Measurements from ENCODE around the gene SOHLH2. TPM values are rescaled to one million over a fixed set of nuclear protein-coding genes. Genes with fewer than 3 reads are reported as not detected.

The SOHLH2 gene
- total and polyA plus RNA-seq, 7 donors = 0.17 to 1.4 (median 0.21) TPM; not detected in 1

DNA sequence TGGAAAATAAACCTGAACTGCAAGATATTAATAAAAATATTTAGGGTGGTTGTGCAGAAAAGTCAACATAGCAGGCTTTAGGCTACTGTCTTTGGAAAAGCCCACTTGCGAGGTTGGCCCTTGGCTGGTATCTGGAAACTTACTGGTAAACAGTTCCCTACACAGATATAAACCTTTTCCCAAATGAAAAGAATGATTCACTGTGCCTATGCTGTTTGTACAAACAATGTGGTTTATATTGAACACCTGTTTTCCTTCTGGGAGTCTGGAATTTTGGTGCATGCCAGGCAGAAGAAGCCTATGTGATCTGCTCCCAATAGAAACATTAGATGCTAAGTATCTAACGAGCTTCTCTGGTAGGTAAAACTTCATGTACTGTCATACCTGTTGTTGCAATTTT, 29.7 kb upstream of the SOHLH2 start:
- 72 to 85% (median 82%) methylated on average over 2 of the region's 2 CpGs for WGBS, 3 donors
- intact Hi-C loops (cut with DNase I) = no loop called here
- ATAC-seq = no peak

DNA sequence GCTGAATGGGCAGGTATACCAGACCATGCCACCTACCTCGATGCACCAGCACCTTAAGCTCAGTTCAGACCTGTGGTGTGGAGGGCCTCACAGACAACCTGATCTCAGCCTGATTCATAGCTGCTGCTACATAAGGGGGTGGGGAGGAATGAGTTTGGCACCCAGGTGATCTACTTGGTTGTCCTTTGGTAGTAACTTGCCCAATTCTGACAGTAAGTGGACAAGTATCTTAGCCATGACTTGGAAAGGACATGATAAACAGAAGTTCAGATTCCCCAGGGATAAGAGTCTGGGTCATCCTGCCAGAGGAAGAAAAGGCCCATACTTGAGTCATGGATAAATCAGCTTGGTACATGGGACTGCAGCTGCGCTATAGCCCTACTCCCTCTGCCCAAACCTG, 28.4 kb upstream of the SOHLH2 start:
- Histone ChIP-seq H3K9me3 (no peaks in the 10 kb centered on the region), H3K27ac (no peak overlapping the region), H3K4me3 (no peak overlapping the region), H3K4me1 (no peaks in the 10 kb centered on the region), H3K27me3 (ENCODE audit: insufficient read depth in 3 of 3, low read length in 2 of 3) (no peaks in the 10 kb centered on the region), H3K36me3 (ENCODE audit: insufficient read depth in 1 of 2, low read depth in 1 of 2) (no peaks in the 10 kb centered on the region)
- WGBS, 3 donors = 90 to 100% (median 95%) methylated on average over 2 of the region's 2 CpGs
- ATAC-seq = no peak
- intact Hi-C loops (cut with DNase I) = no loop called here
- DNase-seq = no peak
- TF ChIP-seq, protein P1, sequence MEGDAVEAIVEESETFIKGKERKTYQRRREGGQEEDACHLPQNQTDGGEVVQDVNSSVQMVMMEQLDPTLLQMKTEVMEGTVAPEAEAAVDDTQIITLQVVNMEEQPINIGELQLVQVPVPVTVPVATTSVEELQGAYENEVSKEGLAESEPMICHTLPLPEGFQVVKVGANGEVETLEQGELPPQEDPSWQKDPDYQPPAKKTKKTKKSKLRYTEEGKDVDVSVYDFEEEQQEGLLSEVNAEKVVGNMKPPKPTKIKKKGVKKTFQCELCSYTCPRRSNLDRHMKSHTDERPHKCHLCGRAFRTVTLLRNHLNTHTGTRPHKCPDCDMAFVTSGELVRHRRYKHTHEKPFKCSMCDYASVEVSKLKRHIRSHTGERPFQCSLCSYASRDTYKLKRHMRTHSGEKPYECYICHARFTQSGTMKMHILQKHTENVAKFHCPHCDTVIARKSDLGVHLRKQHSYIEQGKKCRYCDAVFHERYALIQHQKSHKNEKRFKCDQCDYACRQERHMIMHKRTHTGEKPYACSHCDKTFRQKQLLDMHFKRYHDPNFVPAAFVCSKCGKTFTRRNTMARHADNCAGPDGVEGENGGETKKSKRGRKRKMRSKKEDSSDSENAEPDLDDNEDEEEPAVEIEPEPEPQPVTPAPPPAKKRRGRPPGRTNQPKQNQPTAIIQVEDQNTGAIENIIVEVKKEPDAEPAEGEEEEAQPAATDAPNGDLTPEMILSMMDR (IDR thresholded peaks at IDR 0.05) = no peak

More for the DNA sequence above, 29.7 kb upstream of the SOHLH2 start:
- Histone ChIP-seq H3K27me3 (ENCODE audit: insufficient read depth in 3 of 3, low read length in 2 of 3) (no peaks in the 10 kb centered on the region), H3K27ac (no peak overlapping the region), H3K4me1 (no peaks in the 10 kb centered on the region), H3K4me3 (no peak overlapping the region), H3K36me3 (ENCODE audit: insufficient read depth in 1 of 2, low read depth in 1 of 2) (no peaks in the 10 kb centered on the region), H3K9me3 (no peaks in the 10 kb centered on the region)
- DNase-seq = no peak
- TF ChIP-seq, protein P1 (IDR thresholded peaks at IDR 0.05) = no peak

DNA sequence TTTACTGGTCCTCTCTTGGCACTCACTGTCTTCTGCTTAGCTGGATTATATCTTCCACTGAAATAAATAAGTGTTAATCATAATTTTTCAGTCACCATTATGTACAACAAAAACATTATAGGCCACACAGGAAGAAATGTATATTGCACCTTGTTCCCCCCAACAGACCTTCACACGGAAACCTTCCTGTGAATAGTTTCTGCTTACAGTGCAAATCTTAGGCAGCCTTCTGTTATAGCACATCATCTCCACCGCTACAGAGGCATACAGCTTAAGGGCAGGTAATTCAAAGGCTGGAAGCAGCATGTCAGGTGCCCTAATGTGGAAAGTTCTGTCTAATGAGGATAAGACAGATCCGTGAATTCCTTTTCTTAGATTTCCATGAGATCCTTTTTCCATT, 16.9 kb upstream of the SOHLH2 start:
- Histone ChIP-seq H3K27me3 (ENCODE audit: insufficient read depth in 3 of 3, low read length in 2 of 3) (no peaks in the 10 kb centered on the region), H3K9me3 (peaks cover 5% of the 10 kb centered on the region), H3K4me1 (no peaks in the 10 kb centered on the region), H3K4me3 (no peak overlapping the region), H3K27ac (no peak overlapping the region), H3K36me3 (ENCODE audit: insufficient read depth in 1 of 2, low read depth in 1 of 2) (no peaks in the 10 kb centered on the region)
- TF ChIP-seq, protein P1 (IDR thresholded peaks at IDR 0.05) = no peak
- WGBS, 3 donors = 70 to 77% (median 71%) methylated on average over 3 of the region's 3 CpGs
- DNase-seq (no peak), ATAC-seq (no peak)
- intact Hi-C loops (cut with DNase I) = loop anchor here in 1 of 2 donors (5.0 kb wide), 1 partner anchor 1721 kb away; no protein-coding TSS in a partner anchor

DNA sequence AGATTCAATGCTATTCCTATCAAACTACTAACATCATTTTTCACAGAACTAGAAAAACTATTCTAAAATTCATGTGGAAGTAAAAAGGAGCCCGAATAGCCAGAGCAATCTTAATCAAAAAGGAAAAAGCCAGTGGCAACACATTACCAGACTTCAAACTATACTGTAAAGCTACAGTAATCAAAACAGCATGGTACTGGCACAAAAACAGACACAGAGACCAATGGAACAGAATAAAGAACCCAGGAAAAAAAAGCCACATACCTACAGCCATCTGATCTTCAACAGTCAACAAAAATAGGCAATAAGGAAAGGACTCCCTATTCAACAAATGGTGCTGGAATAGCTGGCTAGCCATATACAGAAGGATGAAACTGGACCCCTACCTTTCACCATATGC, 10.4 kb upstream of the SOHLH2 start:
- intact Hi-C loops (cut with DNase I) = no loop called here
- DNase-seq = no peak

DNA sequence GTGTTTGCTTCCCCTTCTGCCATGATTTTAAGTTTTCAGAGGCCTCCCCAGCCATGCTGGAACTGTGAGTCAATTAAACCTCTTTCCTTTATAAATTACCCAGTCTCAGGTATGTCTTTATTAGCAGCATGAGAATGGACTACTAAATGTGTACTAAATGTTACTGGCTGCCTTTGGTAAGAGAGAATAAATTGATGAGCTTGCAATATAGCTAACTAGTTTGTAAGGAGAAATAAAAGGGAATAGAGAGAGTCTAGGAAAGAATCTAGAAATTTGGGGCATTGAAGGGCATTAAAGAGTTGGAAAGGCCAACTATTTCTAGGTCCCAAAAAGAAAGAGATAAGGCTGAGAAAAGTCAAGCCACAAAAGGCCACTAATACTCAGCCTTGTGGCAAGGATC, 5.5 kb upstream of the SOHLH2 start:
- no peak overlapping the region for H3K27ac ChIP-seq
- H3K4me3 ChIP-seq = no peak overlapping the region
- intact Hi-C loops (cut with DNase I) = no loop called here
- H3K27me3 ChIP-seq (ENCODE audit: insufficient read depth in 3 of 3, low read length in 2 of 3) = no peaks in the 10 kb centered on the region
- no peaks in the 10 kb centered on the region for H3K36me3 ChIP-seq (ENCODE audit: insufficient read depth in 1 of 2, low read depth in 1 of 2)
- H3K9me3 ChIP-seq = peaks cover 9% of the 10 kb centered on the region
- TF ChIP-seq, protein P1 (IDR thresholded peaks at IDR 0.05) = no peak
- DNase-seq (no peak), ATAC-seq (no peak)
- H3K4me1 ChIP-seq = no peaks in the 10 kb centered on the region

More for the DNA sequence above, 10.4 kb upstream of the SOHLH2 start:
- no peak overlapping the region for H3K4me3 ChIP-seq
- ATAC-seq = no peak
- TF ChIP-seq, protein P1 (IDR thresholded peaks at IDR 0.05) = no peak
- H3K9me3 ChIP-seq = peaks cover 9% of the 10 kb centered on the region
- H3K36me3 ChIP-seq (ENCODE audit: insufficient read depth in 1 of 2, low read depth in 1 of 2) = no peaks in the 10 kb centered on the region
- no peaks in the 10 kb centered on the region for H3K4me1 ChIP-seq
- H3K27ac ChIP-seq = no peak overlapping the region
- 75 to 83% (median 77%) methylated on average over 1 of the region's 1 CpG for WGBS, 3 donors
- no peaks in the 10 kb centered on the region for H3K27me3 ChIP-seq (ENCODE audit: insufficient read depth in 3 of 3, low read length in 2 of 3)
